GM21515 (cell line): ENCODE results near the gene NDUFA13.

Experiments
- ATAC-seq: cut with Tn5 transposase; IDR thresholded peaks from one replicate; pipeline ENCODE4 v1.9.1; 2021; ENCODE audit not compliant: unreplicated experiment

The NDUFA13 gene

GRCh38 chr19:19506592-19506991, 9.4 kb upstream of the NDUFA13 start:
- ATAC-seq, result no peak

GRCh38 chr19:19507354-19507753, 8.7 kb upstream of the NDUFA13 start:
- no peak for ATAC-seq

DNA sequence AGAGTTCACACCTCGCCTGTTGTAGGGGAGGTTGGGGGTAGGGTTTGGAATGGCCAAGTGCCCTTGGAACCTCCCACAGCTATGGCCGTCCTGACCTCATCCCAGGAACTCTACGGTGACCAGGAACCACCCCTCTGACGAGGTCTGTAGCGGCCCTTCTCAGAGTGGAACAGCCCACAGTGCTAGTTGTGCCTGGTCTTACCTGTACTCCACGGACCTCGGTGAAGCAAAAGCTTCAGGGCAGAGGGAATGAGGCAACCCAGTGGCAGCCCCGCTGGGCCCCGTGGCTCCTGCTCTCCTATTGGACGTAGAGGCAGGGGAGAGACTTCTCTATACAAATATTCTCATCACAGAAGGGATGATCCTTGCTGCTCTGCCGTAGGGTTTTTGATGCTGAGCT, 7.8 kb upstream of the NDUFA13 start:
- ATAC-seq, result no peak

- ATAC-seq, result no peak
These were observed 5.6 kb upstream of the NDUFA13 start for GRCh38 chr19:19510432-19510831.

DNA sequence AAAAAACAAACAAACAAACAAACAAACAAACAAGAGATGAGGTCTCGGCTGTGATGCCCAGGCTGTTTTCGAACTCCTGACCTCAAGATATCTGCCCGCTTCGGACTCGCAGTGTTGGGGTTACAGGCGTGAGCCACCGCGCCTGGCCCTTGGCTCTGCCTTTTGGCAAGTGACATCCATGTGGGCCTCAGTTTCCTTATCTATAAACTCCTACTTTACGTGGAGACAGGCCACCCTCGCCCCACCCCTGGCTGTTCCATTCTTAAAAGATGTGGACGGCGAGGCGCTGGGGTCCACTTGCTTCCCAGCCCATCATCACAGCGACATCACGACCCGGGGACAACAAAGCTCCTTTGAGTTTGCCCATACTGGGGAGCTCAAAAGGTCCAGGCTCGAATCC, 2.3 kb upstream of the NDUFA13 start:
- ATAC-seq, result no peak

DNA sequence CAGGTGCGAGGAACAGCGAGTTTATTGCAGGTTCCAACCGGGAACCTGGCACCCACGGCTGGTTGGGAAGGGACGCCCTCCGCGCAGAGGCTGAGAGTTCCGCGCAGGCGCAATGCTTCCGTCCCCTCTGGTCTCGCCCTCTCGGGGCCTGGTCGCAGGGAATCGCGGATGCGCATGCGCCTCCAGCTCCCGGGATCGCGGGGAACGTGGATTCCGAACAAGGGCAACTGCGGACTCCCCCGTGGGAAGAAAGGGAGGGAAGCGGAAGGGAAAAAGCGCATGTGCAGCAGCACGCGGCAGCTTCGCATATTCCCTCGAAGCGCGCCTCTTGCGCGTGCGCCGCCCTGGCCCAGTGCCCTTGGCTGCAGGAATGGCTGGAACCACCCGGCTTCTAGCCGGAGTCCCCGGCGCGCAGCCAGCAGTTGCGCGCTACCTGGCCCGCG, 1.8 kb upstream of the NDUFA13 start:
- no peak for ATAC-seq

DNA sequence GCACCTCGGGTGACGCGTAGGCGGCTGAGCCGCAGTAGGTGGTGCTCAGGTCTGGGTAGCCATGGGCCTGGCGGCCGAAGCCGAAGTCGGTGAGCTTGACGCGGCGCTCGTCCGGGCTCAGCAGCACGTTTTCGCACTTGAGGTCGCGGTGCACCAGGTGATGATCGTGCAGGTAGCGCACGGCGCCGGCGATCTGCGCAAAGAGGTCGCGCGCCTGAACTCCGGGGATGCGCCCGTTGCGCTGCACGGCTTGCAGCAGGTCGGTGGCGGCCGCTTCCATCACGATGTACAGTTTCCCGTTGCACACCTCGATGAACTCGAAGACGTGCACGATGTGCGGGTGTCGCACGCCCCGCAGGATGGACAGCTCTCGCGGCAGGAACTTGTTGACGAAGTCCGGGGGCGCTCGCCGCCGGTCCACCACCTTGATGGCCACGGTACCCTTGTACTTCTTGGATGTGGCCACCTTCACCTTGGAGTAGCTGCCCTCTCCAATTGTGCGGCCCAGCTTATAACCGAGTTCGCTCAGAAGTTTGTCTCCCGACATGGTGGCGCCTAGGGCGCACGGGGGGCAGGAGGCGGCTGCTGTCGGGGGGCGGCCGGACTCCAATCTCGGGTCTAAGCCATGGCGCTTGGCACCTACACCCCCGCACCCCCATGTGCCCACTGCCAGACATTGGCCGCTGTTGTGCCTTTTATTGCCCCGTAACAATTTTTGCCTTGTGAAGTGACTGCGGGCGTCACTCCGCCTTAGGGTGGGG, 964 bp upstream of the NDUFA13 start, which contains the start of gene TSSK6:
Gene TSSK6 (minus strand): TSS at position 668 of the 761 bp plus-strand sequence. CDS start 121 bp downstream, at position 547.
- no peak for ATAC-seq

- ATAC-seq, result no peak
These were observed 1.2 kb downstream of the NDUFA13 start for GRCh38 chr19:19517235-19517619.

DNA sequence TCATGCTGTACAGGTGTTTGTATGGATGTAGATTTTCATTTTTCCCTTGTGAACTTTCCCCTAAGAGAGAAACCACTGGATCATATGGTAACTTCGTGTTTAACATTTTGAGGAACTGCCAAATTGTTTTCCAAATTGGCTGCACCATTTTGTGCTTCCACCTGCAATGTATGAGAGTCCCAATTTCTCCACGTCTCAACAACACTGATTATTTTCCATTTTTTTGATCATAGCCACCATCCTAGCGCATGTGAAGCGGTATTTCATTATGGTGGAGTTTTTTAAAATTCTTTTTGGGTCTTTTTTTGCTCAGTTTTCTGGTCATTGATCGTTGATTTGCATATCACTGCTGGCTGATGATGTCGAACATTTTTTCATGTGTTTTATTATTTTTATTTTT, 5.0 kb downstream of the NDUFA13 start:
- ATAC-seq, result no peak

DNA sequence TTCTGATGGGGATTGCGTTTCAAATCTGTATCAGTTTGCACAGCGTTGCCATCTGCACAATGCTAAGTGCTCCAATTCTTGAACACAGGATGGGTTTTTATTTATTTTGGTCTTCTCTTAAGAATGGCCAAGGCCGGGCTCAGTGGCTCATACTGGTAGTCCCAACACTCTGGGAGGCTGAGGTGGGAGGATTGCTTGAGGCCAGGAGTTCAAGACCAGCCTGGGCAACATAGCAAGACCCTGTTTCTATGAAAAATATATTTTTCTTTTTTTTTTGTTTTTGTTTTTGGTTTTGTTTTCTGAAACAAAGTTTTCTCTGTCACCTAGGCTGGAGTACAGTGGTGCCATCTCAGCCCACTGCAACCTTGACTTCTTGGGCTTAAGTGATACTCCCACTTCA, 7.2 kb downstream of the NDUFA13 start:
- no peak for ATAC-seq

DNA sequence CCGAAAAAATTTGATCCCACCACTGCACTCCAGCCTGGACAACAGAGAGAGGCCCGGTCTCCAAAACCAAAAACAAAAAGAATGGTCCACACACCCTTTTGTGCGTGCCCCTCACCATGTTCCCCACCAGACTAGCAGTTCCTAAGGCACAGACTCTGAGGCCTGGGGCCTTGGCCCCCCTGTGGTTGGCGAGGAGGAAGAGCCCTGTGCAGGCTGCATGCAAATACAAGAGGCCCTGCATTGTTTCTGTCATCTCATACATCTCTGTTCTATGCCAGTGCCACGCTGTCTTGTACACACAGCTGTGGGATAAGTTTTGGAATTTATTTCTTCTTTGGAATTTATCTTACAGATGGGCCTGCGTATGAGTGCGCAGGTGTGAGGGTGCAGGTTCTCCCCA, 8.0 kb downstream of the NDUFA13 start:
- no peak for ATAC-seq

GRCh38 chr19:19525611-19526380, 9.8 kb downstream of the NDUFA13 start:
- no peak for ATAC-seq

DNA sequence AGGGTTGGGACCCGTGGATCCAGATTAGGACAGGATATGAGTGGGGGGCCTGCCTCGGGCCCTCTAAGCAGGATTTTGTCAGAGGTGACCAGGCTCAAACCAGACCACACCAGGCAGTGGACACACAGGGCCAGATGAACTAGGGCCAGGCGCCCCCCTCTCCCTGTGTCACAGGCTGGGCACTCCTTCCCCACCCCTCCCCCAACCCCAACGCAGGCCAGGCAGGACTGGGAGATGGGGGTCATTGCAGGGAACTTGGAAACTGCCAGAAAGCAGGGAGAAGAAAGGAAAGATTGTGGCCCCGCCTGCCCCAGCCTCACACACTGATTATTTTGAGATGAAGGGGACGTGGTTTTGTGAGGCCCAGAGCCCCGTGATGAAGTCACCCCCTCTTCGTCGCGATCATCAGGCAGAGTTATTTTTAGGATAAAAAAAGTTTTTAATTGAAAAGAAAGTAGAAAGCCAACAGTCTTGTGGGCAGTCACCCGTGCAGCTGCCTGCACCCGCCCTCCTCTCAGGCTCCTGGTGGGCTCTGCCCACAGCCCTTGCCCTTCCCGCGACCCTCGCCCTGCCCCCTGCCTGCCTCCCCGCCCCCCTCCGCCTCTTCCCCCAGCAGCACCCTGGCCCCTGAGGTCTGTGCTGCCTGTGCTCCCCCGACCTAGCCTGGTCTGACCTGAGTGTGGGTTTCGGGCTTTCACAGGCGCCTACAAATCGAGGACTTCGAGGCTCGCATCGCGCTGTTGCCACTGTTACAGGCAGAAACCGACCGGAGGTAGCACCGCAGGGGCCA, 10.8 kb downstream of the NDUFA13 start:
- ATAC-seq, result no peak

DNA sequence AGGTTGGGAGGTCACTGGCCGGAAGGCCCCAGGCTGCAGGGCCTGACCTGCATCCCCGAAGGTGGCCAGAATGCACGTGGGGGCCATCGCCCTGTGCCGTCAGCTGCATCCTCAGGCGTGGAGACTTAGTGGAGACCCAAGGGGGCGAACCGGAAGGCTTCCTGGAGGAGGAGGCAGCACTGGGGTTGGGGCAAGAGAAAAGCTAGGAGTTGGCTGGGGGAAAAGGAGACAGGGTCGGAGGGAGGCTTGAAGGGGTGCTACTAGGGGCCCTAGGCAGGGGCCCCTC, 11.3 kb downstream of the NDUFA13 start:
- ATAC-seq, result no peak

DNA sequence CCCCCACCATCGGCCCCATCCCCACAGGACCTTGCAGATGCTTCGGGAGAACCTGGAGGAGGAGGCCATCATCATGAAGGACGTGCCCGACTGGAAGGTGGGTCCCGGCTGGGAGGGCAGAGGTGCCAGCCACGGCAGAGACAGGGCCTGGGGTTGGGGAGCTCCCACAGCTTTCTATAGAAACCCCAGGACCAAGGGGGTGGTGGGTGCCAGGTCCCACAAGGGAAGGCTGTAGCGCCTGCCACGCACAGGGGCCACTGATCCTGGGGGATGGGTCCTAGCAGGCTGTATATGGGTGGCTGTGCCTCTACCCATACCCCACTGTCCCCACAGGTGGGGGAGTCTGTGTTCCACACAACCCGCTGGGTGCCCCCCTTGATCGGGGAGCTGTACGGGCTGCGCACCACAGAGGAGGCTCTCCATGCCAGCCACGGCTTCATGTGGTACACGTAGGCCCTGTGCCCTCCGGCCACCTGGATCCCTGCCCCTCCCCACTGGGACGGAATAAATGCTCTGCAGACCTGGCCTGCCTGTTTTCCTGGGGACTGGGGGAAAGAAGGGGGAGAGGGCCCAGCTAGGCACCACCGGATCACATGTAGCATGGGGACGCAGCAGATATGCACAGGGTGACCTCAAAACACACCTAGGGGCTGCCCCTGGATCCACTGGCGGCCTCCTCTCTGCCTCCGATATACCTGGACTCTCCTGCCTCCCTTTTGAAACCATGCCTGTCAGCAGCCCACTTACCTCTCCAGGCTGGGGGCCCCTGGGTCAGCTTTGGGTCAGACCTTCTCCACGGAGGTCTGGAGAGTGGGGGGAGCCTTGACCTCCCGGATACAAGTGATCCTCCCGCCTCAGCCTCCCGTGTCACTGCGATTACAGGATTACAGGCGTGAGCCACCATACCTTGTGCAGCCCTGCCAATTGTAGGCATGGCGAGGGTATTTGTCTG, 11.9 kb downstream of the NDUFA13 start:
- no peak for ATAC-seq

DNA sequence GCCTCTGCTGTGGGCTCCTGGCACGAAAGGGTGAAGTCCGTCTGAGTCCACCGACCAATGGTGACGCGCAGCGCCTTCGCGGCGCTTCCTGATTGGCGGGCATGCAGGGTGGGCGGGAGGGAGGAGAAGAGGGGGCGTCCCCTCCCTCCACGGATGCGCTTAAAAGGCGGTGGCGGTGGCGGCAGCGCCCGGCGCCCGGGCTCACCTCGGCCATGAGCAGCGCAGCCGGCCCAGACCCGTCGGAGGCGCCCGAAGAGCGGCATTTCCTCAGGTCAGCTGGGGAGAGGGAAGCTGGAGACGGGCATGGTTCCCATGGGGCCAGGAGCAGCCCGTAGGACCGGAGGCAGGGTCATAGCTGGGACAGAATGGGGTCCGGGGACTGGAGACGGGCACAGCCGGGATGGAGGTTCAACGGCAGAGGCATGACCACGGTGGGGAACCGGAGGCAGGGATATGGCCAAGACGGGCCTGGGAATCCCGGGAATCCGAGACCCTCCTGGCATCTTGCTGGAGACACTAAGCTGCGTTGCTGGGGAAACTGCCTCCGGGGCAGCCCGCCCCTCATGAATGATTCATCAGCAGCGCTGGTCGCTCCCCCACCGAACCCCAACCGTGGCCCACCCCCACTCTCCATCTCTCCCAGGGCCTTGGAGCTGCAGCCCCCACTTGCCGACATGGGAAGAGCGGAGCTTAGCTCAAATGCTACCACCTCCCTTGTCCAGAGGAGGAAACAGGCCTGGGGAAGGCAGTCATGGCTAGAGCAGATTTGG, 12.9 kb downstream of the NDUFA13 start, which contains the start of gene YJEFN3:
Gene YJEFN3 (plus strand): TSS at position 191 of the 770 bp plus-strand sequence. CDS start 22 bp downstream, at position 213.
- ATAC-seq, result no peak

DNA sequence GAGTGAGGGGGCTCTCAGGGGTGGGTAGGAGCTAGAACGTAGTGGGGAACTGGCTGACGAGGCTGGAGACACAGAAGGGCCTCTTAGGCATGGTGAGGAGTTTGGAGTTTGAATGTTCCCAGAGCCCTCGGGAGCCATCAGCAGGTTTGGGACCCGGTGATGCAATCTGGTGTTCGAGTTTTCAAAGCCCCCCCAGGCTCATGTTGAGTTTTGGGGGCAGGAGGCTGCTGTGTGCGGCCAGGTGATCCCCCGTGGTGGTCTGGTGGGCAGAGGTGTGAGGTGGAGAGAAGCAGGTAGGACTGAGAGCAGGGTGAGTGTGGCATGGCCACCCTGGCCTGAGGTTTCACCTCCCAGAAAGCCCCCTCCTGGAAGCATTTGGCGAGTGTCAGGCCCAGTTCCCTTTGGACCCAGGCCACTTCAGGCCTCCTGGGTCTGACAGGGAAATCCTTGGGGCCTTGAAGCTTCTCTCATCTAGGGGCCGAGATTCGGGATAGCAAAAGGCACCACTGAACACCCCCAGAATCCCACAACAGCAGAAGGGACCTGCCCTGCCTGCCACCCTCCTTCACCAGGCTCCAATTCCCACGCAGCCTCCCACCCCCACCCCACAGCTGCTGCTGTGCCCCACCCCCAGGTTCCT, 13.9 kb downstream of the NDUFA13 start:
- ATAC-seq, result no peak

- ATAC-seq, result no peak
These were observed 14.4 kb downstream of the NDUFA13 start for GRCh38 chr19:19530423-19530804.

- ATAC-seq, result no peak
These were observed 14.9 kb downstream of the NDUFA13 start for GRCh38 chr19:19530889-19531288.
